SJCRH30 (cell line): Measurements from ENCODE around the gene XRCC3. TPM values are rescaled to one million over a fixed set of nuclear protein-coding genes. Genes with fewer than 3 reads are reported as not detected.
A peak's percentile ranks its signal among the peaks of the same experiment; 100 is the strongest.

Source experiments
- DNase-seq, 2 experiments: peaks; one replicate each; pipeline ENCODE4 v3.0.0-alpha.2; 2015 to 2020
- H3K27ac ChIP-seq: fragments of 250-450 bp; sonication (Bioruptor Pico); 2 replicates; pipeline ENCODE4 v1.5.1; 2020; ENCODE audit warnings: mild to moderate bottlenecking, moderate library complexity
- H3K27me3 ChIP-seq: fragments of 250-450 bp; sonication (Bioruptor Pico); 2 replicates; pipeline ENCODE4 v1.5.1; 2020; ENCODE audit warnings: mild to moderate bottlenecking, moderate library complexity
- H3K36me3 ChIP-seq: fragments of 250-450 bp; sonication (Bioruptor Pico); 2 replicates; pipeline ENCODE4 v1.5.1; 2020; ENCODE audit warnings: mild to moderate bottlenecking, moderate library complexity
- H3K4me1 ChIP-seq: fragments of 250-450 bp; sonication (Bioruptor Pico); 2 replicates; pipeline ENCODE4 v1.5.1; 2020; ENCODE audit warnings: mild to moderate bottlenecking, moderate library complexity
- H3K4me3 ChIP-seq: fragments of 250-450 bp; sonication (Bioruptor Pico); 2 replicates; pipeline ENCODE4 v1.5.1; 2020; ENCODE audit warnings: mild to moderate bottlenecking, moderate library complexity
- H3K9me3 ChIP-seq: fragments of 250-450 bp; sonication (Bioruptor Pico); replicated peaks from 2 replicates; pipeline ENCODE4 v1.5.1; 2020; ENCODE audit warnings: mild to moderate bottlenecking, moderate library complexity
- total RNA-seq: library from RNA; depleted of rRNA; stranded (reverse); fragments of >200 nt; shearing (Covaris generic); gene quantifications from 2 replicates; pipeline ENCODE4 v1.2.3, GENCODE V29; 2014

XRCC3 gene
- total RNA-seq, 1 experiment from 2014 or later, result 67.0 TPM

DNA sequence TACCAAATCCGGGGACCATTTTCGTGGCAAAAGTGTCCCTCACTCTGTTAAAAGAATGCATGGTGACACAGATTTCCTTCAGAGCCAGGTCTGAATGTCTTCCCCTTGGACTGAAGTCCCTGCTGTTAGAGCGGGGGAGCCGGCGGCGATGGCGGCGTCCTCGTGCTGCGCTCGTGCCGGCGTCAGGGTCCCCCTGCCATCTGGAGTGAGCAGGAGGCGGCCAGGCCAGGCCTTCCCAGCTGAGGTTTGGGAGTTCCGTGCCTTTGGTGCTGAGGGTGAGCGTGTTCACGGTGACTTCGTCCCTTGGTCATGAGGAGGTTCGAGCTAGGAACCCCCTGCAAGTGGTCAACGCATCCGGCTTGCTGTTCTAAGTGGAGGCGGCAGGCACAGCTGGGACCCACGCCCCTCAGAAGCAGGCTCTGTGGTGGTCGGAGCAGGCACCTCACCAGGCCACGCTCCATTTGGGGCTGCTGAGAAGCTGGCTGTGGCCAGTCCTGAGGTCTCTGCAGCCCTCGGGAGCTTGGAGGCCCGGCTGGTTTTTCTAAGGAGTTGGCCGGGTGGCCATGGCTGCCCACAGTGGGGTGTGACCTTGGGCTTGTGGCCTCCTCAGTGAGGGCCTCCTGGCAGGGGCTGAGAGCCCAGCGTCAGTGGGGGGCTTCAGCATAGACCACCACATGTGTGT is 9.9 kb upstream of the XRCC3 start:
- Histone ChIP-seq H3K4me1 (peaks cover 1% of the 10 kb centered on the region), H3K4me3 (no peak overlapping the region), H3K27ac (no peak overlapping the region)

DNA sequence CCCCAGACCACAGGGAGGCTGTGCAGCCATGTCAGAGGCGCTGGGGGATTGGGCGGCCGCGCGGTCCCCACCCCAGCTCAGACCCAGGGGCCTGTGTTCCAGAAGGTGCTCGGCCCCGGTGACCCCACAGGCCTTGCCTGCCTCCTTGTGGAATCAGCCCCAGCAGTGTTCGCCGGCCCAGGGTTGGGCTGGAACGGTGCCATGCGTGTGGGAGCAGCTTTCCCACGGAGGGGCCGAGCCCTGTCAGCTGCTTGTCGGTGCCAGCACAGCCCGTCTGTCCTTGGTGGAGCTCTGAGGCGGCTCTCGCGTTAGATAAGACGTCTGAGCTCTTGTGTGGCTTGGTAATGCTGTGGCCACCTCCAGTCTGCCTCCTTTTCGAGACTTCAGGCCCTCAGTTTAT is 8.9 kb upstream of the XRCC3 start:
- Histone ChIP-seq H3K4me3 (no peak overlapping the region), H3K4me1 (peaks cover 10% of the 10 kb centered on the region), H3K9me3 (no peaks in the 10 kb centered on the region), H3K36me3 (no peaks in the 10 kb centered on the region), H3K27me3 (no peaks in the 10 kb centered on the region), H3K27ac (no peak overlapping the region)
- DNase-seq, result no peak

More for the DNA sequence above, 9.9 kb upstream of the XRCC3 start:
- no peaks in the 10 kb centered on the region for H3K9me3 ChIP-seq
- H3K27me3 ChIP-seq, result no peaks in the 10 kb centered on the region
- DNase-seq, result no peak
- H3K36me3 ChIP-seq, result no peaks in the 10 kb centered on the region

DNA sequence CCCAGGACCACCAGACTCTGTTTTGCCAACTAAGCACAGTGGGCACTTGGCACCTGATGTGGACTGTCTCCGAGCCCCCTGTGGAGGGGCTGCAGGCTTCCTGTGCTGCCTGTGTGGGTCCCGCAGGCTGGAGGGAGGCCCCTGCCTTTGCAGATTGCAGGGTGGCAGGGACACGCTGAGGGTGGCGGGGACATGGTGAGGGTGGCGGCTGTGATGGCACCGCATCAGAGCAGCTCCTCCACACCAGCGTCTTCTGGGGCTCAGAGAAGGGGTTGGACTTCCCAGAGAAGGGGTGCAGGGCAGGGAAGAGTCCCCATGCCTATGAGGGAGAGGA is 8.5 kb upstream of the XRCC3 start:
- peaks cover 10% of the 10 kb centered on the region for H3K4me1 ChIP-seq
- no peaks in the 10 kb centered on the region for H3K36me3 ChIP-seq
- DNase-seq, result no peak
- H3K9me3 ChIP-seq, result no peaks in the 10 kb centered on the region
- H3K27me3 ChIP-seq, result no peaks in the 10 kb centered on the region
- H3K4me3 ChIP-seq, result no peak overlapping the region
- H3K27ac ChIP-seq, result no peak overlapping the region

DNA sequence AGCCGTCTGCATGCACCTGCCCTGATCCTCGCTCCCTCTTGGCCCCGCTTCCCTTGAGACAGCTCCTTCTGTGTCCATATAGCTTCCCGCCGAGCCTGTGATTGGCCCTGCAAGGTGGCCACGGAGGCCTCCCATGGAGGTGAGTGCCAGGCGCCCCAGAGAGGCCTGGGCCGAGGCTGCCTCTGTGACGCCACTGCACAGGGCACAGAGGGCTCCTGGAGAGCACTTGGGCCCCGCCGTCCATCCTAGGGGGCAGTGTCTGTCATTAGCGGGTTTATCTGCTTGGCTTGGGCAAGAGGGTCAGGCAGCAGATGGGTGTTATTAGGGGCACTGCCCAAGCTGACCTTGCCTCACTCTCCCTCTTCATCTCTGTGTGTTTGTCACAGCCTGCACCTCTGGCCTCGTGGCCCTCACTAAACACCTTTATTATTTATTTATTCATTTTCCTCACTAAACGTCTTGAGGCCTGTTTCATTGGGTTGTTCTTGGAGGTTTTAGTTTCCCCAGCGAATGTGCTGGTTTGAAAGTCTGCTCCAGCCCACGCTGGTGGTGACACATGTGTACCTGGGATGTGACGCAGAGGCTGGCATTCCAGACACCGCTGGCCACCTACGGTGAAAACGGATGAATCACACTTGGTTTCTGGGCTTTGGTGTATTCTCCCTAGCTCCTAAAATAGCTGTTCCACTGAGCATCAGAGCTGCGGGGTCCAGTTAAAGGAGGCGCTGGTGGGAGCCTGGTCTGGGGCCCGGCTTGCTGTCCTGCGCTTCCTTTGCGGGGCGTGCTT is 6.3 kb upstream of the XRCC3 start:
- Histone ChIP-seq H3K9me3 (no peaks in the 10 kb centered on the region), H3K27ac (no peak overlapping the region), H3K4me3 (no peak overlapping the region), H3K36me3 (no peaks in the 10 kb centered on the region), H3K4me1 (peaks cover 14% of the 10 kb centered on the region), H3K27me3 (no peaks in the 10 kb centered on the region)
- no peak for DNase-seq

DNA sequence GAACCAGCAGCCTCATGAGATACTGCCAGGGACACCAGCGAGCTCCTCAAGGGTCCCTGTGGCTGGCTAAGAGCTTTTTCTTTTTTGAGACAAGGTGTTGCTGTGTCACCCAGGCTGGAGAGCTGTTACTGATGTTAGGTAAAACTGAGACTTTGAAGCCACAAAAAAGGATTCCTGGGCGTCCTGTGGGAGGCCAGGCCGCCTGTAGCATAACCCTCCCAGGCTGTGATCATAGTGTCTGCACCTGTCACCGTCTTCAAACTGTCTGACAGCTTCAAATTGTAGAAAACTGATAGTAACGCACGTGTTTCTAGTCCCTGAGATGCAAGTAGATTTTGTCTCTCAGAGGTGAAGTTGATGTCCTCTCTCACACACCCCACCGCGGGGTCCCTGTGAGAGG is 4.5 kb upstream of the XRCC3 start:
- H3K9me3 ChIP-seq, result no peaks in the 10 kb centered on the region
- H3K4me3 ChIP-seq, result no peak overlapping the region
- H3K27ac ChIP-seq, result no peak overlapping the region
- peak; percentile 44 to 72 for DNase-seq
- H3K4me1 ChIP-seq, result peaks cover 14% of the 10 kb centered on the region
- H3K36me3 ChIP-seq, result no peaks in the 10 kb centered on the region
- no peaks in the 10 kb centered on the region for H3K27me3 ChIP-seq

DNA sequence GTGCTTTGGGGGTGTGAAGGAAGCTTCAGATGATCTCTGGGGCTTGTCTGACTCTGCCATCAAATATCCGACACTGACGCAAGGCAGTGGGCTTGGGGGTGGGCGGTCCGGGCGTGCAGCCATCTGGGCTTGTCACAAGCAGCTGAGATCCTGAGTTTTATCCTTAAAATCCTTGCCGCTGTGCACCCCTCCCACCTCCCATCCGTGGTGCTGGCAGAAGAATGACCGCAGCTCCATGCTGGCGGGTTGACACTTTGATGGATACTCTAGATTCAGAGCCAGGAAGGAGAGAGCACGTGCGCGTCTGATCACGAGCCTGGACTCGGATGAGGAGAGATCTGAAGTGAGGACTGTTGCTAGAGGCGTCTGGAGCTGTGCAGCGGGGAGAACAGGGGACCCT is 3.3 kb upstream of the XRCC3 start:
- H3K27me3 ChIP-seq, result no peaks in the 10 kb centered on the region
- no peak overlapping the region for H3K4me3 ChIP-seq
- no peaks in the 10 kb centered on the region for H3K36me3 ChIP-seq
- no peak overlapping the region for H3K27ac ChIP-seq
- peaks cover 14% of the 10 kb centered on the region for H3K4me1 ChIP-seq
- H3K9me3 ChIP-seq, result no peaks in the 10 kb centered on the region
- no peak for DNase-seq

DNA sequence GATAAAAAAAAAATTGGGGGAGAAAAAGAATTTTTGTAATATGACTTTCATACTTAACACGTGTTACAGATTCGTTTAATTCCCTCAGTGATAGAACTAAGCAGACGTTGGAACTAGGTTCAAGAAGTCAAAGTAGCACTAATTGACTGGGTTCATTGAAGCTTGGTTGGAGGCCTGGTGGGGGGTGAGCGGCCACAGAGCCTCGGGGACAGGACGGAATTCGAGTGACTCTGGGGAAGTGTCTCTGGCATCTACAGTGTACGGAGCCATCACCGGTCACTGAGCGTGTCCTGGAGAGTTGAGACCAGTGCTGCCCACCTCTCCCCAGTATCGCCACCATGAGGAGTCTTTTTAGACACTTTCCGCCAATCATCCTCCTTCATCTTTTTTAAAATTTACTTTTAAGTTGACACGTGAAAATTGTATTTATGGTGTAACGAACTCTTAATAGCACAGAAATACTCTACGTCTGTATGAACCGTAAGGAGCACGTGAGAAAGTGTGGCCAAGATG is 1.7 kb upstream of the XRCC3 start:
- Histone ChIP-seq H3K9me3 (no peaks in the 10 kb centered on the region), H3K36me3 (no peaks in the 10 kb centered on the region), H3K27ac (no peak overlapping the region), H3K27me3 (no peaks in the 10 kb centered on the region), H3K4me3 (peak overlapping the region; percentile 70), H3K4me1 (peaks cover 14% of the 10 kb centered on the region)
- no peak for DNase-seq

DNA sequence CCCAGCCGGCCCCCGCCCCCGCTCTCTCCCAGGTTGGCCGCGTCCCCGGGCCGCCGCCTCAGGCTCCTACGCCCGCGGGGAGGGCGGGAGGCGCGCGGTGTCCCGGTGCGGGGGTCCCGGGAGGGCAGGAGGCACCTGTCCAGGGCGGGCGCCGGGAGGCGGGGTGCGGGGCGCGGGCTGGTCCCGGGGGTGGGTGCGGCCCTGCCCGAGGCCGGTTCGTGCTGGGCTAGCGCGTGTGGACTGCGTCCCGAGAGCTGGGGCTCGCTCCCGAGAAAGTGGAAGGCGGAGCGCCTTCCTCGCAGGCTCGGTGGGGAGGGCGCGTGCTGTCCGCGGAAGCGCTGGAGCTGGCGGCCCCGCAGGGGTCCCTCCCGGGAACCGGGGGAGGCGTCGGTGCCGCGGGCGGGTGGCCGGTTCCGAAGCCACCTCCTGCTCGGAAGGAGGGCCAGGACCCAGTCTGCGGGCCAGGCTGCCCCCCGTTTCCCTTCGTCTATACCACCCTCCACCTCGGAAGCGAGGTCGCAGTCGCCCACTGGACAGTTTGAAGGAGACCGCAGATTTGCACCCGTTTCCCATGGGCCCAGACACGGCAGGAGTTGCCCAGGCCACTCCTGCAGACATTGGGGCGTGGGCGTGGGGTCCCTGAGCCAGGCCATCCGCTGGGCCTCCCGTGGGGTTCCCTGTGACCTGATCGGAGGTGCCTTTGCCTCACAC is 995 bp upstream of the XRCC3 start:
- H3K4me1 ChIP-seq, result peaks cover 14% of the 10 kb centered on the region
- no peaks in the 10 kb centered on the region for H3K9me3 ChIP-seq
- peak; percentile 28 to 31 for DNase-seq
- H3K27me3 ChIP-seq, result no peaks in the 10 kb centered on the region
- no peaks in the 10 kb centered on the region for H3K36me3 ChIP-seq
- peak overlapping the region; percentile 70 for H3K4me3 ChIP-seq
- no peak overlapping the region for H3K27ac ChIP-seq

DNA sequence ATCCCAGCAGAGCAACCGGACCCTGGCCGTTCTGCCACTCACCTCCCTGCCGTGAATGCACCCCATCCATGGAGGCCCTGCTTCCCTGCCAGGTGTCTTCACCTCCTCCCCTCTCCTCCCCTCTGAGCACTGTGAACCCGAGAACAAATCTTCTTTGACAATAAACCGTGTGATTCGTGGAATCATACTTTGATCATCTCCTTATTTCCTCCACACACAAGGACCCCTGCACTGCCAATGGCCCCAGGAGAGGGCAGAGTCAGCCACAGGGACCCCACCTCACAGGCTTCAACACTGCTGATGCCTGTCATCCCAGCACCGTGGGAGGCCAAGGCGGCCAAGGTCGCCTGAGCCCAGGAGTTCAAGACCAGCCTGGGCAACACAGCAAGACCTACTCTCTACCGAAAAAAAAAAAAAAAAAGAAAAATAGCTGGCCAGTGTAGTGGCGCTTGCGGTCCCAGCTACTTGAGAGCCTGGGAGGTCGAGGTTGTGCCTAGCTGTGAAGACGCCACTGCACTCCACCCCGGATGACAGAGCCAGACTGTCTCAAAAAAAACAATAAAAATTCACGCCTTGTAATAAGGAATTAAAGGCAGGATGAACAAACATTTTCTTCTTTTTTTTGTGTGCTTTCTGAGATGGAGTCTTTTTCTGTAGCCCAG is 1.1 kb downstream of the XRCC3 start:
- peaks cover 6% of the 10 kb centered on the region for H3K36me3 ChIP-seq
- H3K27ac ChIP-seq, result peak overlapping the region; percentile 48; the same call in 1 of the 2 replicates
- H3K4me1 ChIP-seq, result peaks cover 4% of the 10 kb centered on the region; the same call in 1 of the 2 replicates
- no peaks in the 10 kb centered on the region for H3K9me3 ChIP-seq
- H3K27me3 ChIP-seq, result no peaks in the 10 kb centered on the region
- peak overlapping the region; percentile 70 for H3K4me3 ChIP-seq
- DNase-seq, result no peak

DNA sequence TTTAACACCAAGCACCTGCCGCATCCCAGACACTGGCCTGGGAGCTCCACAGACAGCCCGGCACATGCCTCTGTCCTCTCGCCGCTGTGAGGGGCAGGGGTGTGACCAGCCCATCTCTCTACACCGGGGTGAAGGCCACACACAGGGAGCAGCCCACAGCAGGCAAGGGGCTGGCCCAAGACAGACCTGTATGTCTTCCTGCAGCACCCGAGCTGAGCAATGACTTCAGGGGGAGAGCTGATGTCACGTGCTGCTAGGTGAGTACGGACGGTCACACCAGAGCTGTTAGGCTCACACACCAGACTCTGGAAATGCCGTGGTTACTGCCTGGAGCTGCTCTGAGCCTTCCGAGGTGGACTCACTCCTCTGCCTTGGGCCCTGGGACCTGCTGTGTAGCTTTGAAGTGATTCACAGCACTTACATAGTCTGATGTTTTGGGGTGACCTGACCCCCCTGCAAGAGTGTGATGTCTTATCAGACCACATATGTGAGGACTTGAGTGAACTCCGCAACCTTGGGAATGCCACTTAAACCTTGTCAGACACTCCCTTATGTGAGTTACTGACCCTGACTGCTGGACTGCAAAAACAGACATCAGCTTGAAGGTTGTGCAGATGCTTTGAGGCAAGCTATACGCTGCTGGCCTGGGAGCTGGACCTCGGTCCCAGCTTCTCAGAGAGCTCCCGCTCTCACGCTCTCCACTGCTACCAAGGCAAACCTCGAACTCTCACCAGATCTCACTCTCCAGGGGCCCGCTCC is 1.8 kb downstream of the XRCC3 start:
- Histone ChIP-seq H3K4me3 (no peak overlapping the region), H3K36me3 (peaks cover 13% of the 10 kb centered on the region), H3K4me1 (peaks cover 4% of the 10 kb centered on the region; the same call in 1 of the 2 replicates), H3K27me3 (no peaks in the 10 kb centered on the region), H3K27ac (no peak overlapping the region), H3K9me3 (no peaks in the 10 kb centered on the region)
- DNase-seq, result no peak

DNA sequence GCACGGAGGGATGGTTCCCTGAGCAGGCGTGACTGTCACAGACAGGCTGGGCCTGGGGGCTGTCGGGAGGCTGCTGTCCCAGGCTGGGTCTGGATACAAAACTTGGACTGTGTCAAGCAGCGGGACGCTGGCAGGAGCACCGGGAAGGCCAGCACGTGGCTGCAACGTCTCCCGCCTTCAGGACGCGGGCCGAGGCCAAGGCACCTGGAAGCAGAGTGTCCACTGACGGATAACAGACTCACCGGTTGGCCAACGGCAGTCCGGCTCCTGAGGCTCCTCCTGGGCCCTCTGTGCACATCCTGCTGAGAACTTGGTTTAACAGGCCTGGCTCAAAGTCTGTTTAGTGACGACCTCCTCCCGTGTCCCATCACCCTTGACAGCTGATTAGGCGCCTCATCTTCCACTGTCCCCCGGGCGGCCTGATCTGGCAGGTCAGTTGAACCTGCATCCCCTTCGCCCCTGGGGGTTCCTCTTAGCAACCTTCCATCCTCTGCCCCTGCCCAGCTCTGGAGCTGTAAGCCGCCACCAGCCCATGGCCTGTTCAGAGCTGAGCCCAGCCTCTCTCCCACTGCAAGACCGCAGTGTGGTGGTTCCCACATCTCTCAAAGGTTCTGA is 2.5 kb downstream of the XRCC3 start:
- no peak overlapping the region for H3K27ac ChIP-seq
- no peak overlapping the region for H3K4me3 ChIP-seq
- no peaks in the 10 kb centered on the region for H3K27me3 ChIP-seq
- DNase-seq, result no peak
- H3K4me1 ChIP-seq, result peaks cover 4% of the 10 kb centered on the region; the same call in 1 of the 2 replicates
- peaks cover 20% of the 10 kb centered on the region for H3K36me3 ChIP-seq
- H3K9me3 ChIP-seq, result no peaks in the 10 kb centered on the region

DNA sequence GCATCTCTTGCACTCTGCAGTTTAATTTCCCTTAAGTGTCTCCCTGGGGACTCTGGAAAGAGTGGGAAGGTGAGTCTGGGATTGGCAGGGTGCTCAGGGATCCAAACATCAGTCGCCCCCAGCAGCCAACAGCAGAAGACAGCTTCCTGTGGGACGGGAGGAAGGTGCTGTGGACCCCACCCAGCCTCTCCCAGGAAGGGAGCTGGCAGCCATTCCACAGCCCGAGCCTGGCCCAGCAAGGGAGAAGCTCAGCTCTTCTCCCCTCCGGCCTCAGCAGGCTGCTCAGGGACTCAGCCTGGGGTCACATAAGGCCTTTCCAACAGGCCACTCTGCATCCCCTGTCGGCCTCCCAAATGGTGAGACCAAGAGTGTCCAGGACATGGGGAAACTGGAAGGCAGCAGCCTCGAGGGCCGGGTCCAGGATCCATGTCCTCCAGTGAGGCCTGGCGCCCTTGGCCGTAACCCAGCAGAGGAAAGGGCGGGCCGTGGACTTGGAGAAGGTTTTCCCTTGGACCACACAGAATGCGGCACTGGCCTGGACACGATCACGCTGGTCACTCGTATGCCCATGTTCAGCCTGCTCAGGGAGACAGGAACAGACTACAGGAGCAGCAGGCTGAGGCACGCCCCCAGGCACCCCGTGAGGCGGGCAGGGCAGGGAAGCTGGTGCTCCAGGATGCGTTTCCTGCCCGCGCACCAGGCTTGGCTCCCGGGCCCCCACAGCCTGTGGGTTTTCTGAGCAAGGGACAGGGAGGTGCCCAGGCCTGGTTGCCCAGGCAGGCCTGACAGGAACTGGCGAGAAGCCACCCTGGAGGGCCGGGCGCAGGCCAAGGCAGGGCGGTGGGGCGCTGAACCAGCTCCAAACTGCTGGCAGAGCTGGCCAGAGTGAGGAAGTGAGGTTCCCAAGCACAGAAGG is 3.5 kb downstream of the XRCC3 start:
- no peak for DNase-seq
- Histone ChIP-seq H3K36me3 (peaks cover 20% of the 10 kb centered on the region), H3K27ac (no peak overlapping the region), H3K9me3 (no peaks in the 10 kb centered on the region), H3K4me1 (peaks cover 3% of the 10 kb centered on the region; the same call in 1 of the 2 replicates), H3K27me3 (no peaks in the 10 kb centered on the region), H3K4me3 (no peak overlapping the region)
